Measurements from ENCODE around the gene ALKBH8. TPM values are rescaled to one million over a fixed set of nuclear protein-coding genes. Genes with fewer than 3 reads are reported as not detected.
"Not testable (repeated sequence)": the region's sequence is repeated elsewhere in the genome, so short reads cannot be mapped to it uniquely, and the experiment has no call there.

The ALKBH8 gene
- total RNA-seq, 2 experiments from 2014 or later = 12.2 to 16.8 TPM

- peaks cover 70% of the 10 kb centered on the region for H3K36me3 ChIP-seq (ENCODE audit: insufficient read depth, low read length)
- no peak overlapping the region for H3K4me2 ChIP-seq (ENCODE audit: low read length)
- no peak for TF ChIP-seq CTCF (conservative IDR thresholded peaks at IDR 0.05; ENCODE audit: low read length)
- TF ChIP-seq EZH2phosphoT487 (IDR thresholded peaks at IDR 0.05; ENCODE audit: borderline replicate concordance, low read depth, low read length) = no peak
- H3K4me3 ChIP-seq (ENCODE audit: low read depth, low read length, poor library complexity, severe bottlenecking) = no peak overlapping the region
- no peaks in the 10 kb centered on the region for H3K9me2 ChIP-seq (ENCODE audit: insufficient read depth, low read length)
- no peak overlapping the region for H3K27ac ChIP-seq (ENCODE audit: low read depth, low read length, poor library complexity, severe bottlenecking)
- H3K79me2 ChIP-seq (ENCODE audit: insufficient read depth, low read depth, low read length) = no peaks in the 10 kb centered on the region
- POLR2A ChIA-PET = interaction anchor here (0.6 to 2.0 kb wide), 3 partner anchors 10 to 869 kb away, joined by 3 to 8 read pairs (median 3); no protein-coding TSS in a partner anchor
- no peak overlapping the region for H2AFZ ChIP-seq (ENCODE audit: low read length)
- intact Hi-C loops (cut with micrococcal nuclease; ENCODE audit: unreplicated experiment) = no loop called here
- CTCF ChIA-PET (ENCODE audit: unreplicated experiment) = no interaction called here
- H3K4me1 ChIP-seq (ENCODE audit: insufficient read depth, low read length, poor library complexity, severe bottlenecking) = no peaks in the 10 kb centered on the region
- no peaks in the 10 kb centered on the region for H3K9me3 ChIP-seq (ENCODE audit: low read length)
- no peaks in the 10 kb centered on the region for H4K20me1 ChIP-seq (ENCODE audit: insufficient read depth, low read length)
- DNase-seq (ENCODE audit: low spot score) = no peak
- BruUV-seq (replicated peaks) = no TSS peak
Observed at GRCh38 chr11:107538821-107539220, 26.7 kb downstream of the ALKBH8 start.

- CTCF ChIA-PET (ENCODE audit: unreplicated experiment) = no interaction called here
- no peak for DNase-seq (ENCODE audit: low spot score)
- TF ChIP-seq CTCF (conservative IDR thresholded peaks at IDR 0.05; ENCODE audit: low read length) = no peak
- TF ChIP-seq EZH2phosphoT487 (IDR thresholded peaks at IDR 0.05; ENCODE audit: borderline replicate concordance, low read depth, low read length) = no peak
- peaks cover 66% of the 10 kb centered on the region for H3K36me3 ChIP-seq (ENCODE audit: insufficient read depth, low read length)
- no peaks in the 10 kb centered on the region for H3K79me2 ChIP-seq (ENCODE audit: insufficient read depth, low read depth, low read length)
- intact Hi-C loops (cut with micrococcal nuclease; ENCODE audit: unreplicated experiment) = no loop called here
- H2AFZ ChIP-seq (ENCODE audit: low read length) = no peak overlapping the region
- no peaks in the 10 kb centered on the region for H3K4me1 ChIP-seq (ENCODE audit: insufficient read depth, low read length, poor library complexity, severe bottlenecking)
- H3K9me2 ChIP-seq (ENCODE audit: insufficient read depth, low read length) = no peaks in the 10 kb centered on the region
- H3K4me3 ChIP-seq (ENCODE audit: low read depth, low read length, poor library complexity, severe bottlenecking) = no peak overlapping the region
- no peak overlapping the region for H3K4me2 ChIP-seq (ENCODE audit: low read length)
- BruUV-seq (replicated peaks) = no TSS peak
- no peak overlapping the region for H3K27ac ChIP-seq (ENCODE audit: low read depth, low read length, poor library complexity, severe bottlenecking)
- no peaks in the 10 kb centered on the region for H4K20me1 ChIP-seq (ENCODE audit: insufficient read depth, low read length)
- H3K9me3 ChIP-seq (ENCODE audit: low read length) = no peaks in the 10 kb centered on the region
- POLR2A ChIA-PET = interaction anchor here (1.0 to 2.0 kb wide), 2 partner anchors 11 to 15 kb away, joined by 3 to 8 read pairs; no protein-coding TSS in a partner anchor
Observed at GRCh38 chr11:107538239-107538638, 27.3 kb downstream of the ALKBH8 start.

- BruUV-seq (replicated peaks); H3K9me3 ChIP-seq (ENCODE audit: low read length); H3K4me1 ChIP-seq (ENCODE audit: insufficient read depth, low read length, poor library complexity, severe bottlenecking); H3K27ac ChIP-seq (ENCODE audit: low read depth, low read length, poor library complexity, severe bottlenecking); DNase-seq (ENCODE audit: low spot score); H3K79me2 ChIP-seq (ENCODE audit: insufficient read depth, low read depth, low read length); H2AFZ ChIP-seq (ENCODE audit: low read length); H3K4me2 ChIP-seq (ENCODE audit: low read length); CTCF ChIA-PET (ENCODE audit: unreplicated experiment); H4K20me1 ChIP-seq (ENCODE audit: insufficient read depth, low read length); intact Hi-C loops (cut with micrococcal nuclease; ENCODE audit: unreplicated experiment); H3K9me2 ChIP-seq (ENCODE audit: insufficient read depth, low read length); H3K4me3 ChIP-seq (ENCODE audit: low read depth, low read length, poor library complexity, severe bottlenecking): not testable (repeated sequence)
- POLR2A ChIA-PET = interaction anchor here (0.7 kb wide), 1 partner anchor 1343 kb away, joined by 6 read pairs; no protein-coding TSS in a partner anchor
- peaks cover 59% of the 10 kb centered on the region for H3K36me3 ChIP-seq (ENCODE audit: insufficient read depth, low read length)
Observed at GRCh38 chr11:107537155-107537554, 28.4 kb downstream of the ALKBH8 start.

Measured in OCI-LY7 (cell line).